Mucosa of stomach (tissue), 1 donor: ENCODE measurements around the gene SLC5A1.
A peak's percentile ranks its signal among the peaks of the same experiment; 100 is the strongest.
"Not testable (repeated sequence)": the region's sequence is repeated elsewhere in the genome, so short reads cannot be mapped to it uniquely, and the experiment has no call there.

Experiments
- H3K27me3 ChIP-seq: one replicate; pipeline ENCODE4 v1.7.0; 2013; ENCODE audit warnings: mild to moderate bottlenecking, low read length; ENCODE audit not compliant: control insufficient read depth, insufficient read depth
- H3K36me3 ChIP-seq: one replicate; pipeline ENCODE4 v1.7.0; 2013; ENCODE audit warnings: low read length; ENCODE audit not compliant: control insufficient read depth, insufficient read depth
- H3K4me1 ChIP-seq: one replicate; pipeline ENCODE4 v1.7.0; 2013; ENCODE audit warnings: mild to moderate bottlenecking, low read length; ENCODE audit not compliant: control insufficient read depth, insufficient read depth
- H3K4me3 ChIP-seq: one replicate; pipeline ENCODE4 v1.7.0; 2013; ENCODE audit warnings: low read length
- H3K9ac ChIP-seq: one replicate; pipeline ENCODE4 v1.7.0; 2013; ENCODE audit warnings: mild to moderate bottlenecking, low read length, moderate library complexity
- H3K9me3 ChIP-seq: one replicate; pipeline ENCODE4 v1.7.0; 2013; ENCODE audit warnings: mild to moderate bottlenecking, low read length, moderate library complexity; ENCODE audit not compliant: control insufficient read depth
- donor health status: Pancreatic carcinoma.

Gene SLC5A1

GRCh38 chr22:32137731-32138324 is 94.8 kb downstream of the SLC5A1 start:
- H3K4me3 ChIP-seq: peak overlapping the region; percentile 14
- H3K9me3 ChIP-seq, H3K9ac ChIP-seq, H3K4me1 ChIP-seq, H3K27me3 ChIP-seq, H3K36me3 ChIP-seq: not testable (repeated sequence)

- H3K27me3 ChIP-seq, H3K36me3 ChIP-seq, H3K4me3 ChIP-seq, H3K9ac ChIP-seq, H3K9me3 ChIP-seq, H3K4me1 ChIP-seq: not testable (repeated sequence)
These were observed 95.5 kb downstream of the SLC5A1 start for GRCh38 chr22:32138576-32138975.

GRCh38 chr22:32140688-32141087 is 97.6 kb downstream of the SLC5A1 start:
- not testable (repeated sequence) for H3K4me3 ChIP-seq, H3K9ac ChIP-seq, H3K36me3 ChIP-seq, H3K9me3 ChIP-seq, H3K27me3 ChIP-seq, H3K4me1 ChIP-seq

GRCh38 chr22:32142600-32142999 is 99.5 kb downstream of the SLC5A1 start:
- Histone ChIP-seq H3K4me1 (no peaks in the 10 kb centered on the region), H3K9me3 (no peaks in the 10 kb centered on the region), H3K4me3 (no peak overlapping the region), H3K9ac (no peak overlapping the region), H3K27me3 (no peaks in the 10 kb centered on the region), H3K36me3 (no peaks in the 10 kb centered on the region)

- Histone ChIP-seq H3K9ac (no peak overlapping the region), H3K9me3 (no peaks in the 10 kb centered on the region), H3K4me1 (no peaks in the 10 kb centered on the region), H3K27me3 (no peaks in the 10 kb centered on the region), H3K4me3 (no peak overlapping the region), H3K36me3 (no peaks in the 10 kb centered on the region)
These were observed 101.6 kb downstream of the SLC5A1 start for GRCh38 chr22:32144496-32145274.

- H3K9ac ChIP-seq: not testable (repeated sequence)
These were observed 104.1 kb downstream of the SLC5A1 start for GRCh38 chr22:32147128-32147527.

GRCh38 chr22:32148372-32148771 is 105.3 kb downstream of the SLC5A1 start:
- H3K9me3 ChIP-seq, H3K4me1 ChIP-seq, H3K4me3 ChIP-seq, H3K27me3 ChIP-seq, H3K9ac ChIP-seq, H3K36me3 ChIP-seq: not testable (repeated sequence)

More at GRCh38 chr22:32147128-32147527, 104.1 kb downstream of the SLC5A1 start:
- H3K9me3 ChIP-seq, H3K36me3 ChIP-seq, H3K4me1 ChIP-seq, H3K4me3 ChIP-seq, H3K27me3 ChIP-seq: not testable (repeated sequence)

GRCh38 chr22:32150647-32151046 is 107.6 kb downstream of the SLC5A1 start:
- not testable (repeated sequence) for H3K4me3 ChIP-seq, H3K9me3 ChIP-seq, H3K27me3 ChIP-seq, H3K9ac ChIP-seq, H3K36me3 ChIP-seq, H3K4me1 ChIP-seq

GRCh38 chr22:32151641-32152040 is 108.6 kb downstream of the SLC5A1 start:
- not testable (repeated sequence) for H3K4me3 ChIP-seq

GRCh38 chr22:32154727-32155126 is 111.7 kb downstream of the SLC5A1 start:
- H3K36me3 ChIP-seq, H3K4me1 ChIP-seq, H3K27me3 ChIP-seq, H3K9ac ChIP-seq, H3K9me3 ChIP-seq, H3K4me3 ChIP-seq: not testable (repeated sequence)

More at GRCh38 chr22:32151641-32152040, 108.6 kb downstream of the SLC5A1 start:
- H3K9ac ChIP-seq, H3K9me3 ChIP-seq, H3K4me1 ChIP-seq, H3K36me3 ChIP-seq, H3K27me3 ChIP-seq: not testable (repeated sequence)

- H3K36me3 ChIP-seq, H3K27me3 ChIP-seq, H3K9me3 ChIP-seq, H3K9ac ChIP-seq, H3K4me3 ChIP-seq, H3K4me1 ChIP-seq: not testable (repeated sequence)
These were observed 114.6 kb downstream of the SLC5A1 start for GRCh38 chr22:32157632-32158031.

GRCh38 chr22:32158712-32159533 is 115.9 kb downstream of the SLC5A1 start, which contains the start of gene C22orf42:
Gene C22orf42, minus strand, starts transcription at chr22:32159303. Its CDS starts 88 bp downstream, at chr22:32159215.
- Histone ChIP-seq H3K4me3 (no peak within 1 kb of the TSS), H3K9me3 (no peaks in the 10 kb centered on the region), H3K36me3 (no peaks in the 10 kb centered on the region), H3K9ac (no peak within 1 kb of the TSS), H3K4me1 (no peaks in the 10 kb centered on the region), H3K27me3 (peaks cover 3% of the 10 kb centered on the region)
